Measurements from ENCODE around the gene ZBTB7C.

Gene ZBTB7C

DNA sequence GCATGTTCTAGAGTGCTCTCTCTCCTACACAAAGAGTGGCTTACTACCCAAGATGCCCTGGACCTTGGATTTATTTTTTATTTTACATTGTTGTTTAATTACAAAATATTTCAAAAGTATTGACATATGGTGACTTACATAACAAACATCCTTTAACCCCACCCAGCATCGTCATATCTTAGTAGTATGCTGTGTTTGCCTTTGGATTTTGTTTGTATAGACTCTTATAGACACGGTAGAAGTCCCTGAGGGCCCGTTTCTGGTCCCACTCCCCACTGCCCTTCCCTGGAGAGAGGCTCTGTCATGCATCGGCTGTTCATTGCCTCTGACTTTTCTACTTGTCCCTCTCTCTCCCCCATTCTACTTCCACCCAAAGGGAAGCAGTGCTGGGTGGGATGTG lies 112.0 kb downstream of the ZBTB7C start:
- no peak for DNase-seq (ENCODE audit: extremely low read depth, low read depth)
- H3K4me3 ChIP-seq (replicated peaks; ENCODE audit: low read depth, low read length): no peak overlapping the region
- TF ChIP-seq, protein P1, sequence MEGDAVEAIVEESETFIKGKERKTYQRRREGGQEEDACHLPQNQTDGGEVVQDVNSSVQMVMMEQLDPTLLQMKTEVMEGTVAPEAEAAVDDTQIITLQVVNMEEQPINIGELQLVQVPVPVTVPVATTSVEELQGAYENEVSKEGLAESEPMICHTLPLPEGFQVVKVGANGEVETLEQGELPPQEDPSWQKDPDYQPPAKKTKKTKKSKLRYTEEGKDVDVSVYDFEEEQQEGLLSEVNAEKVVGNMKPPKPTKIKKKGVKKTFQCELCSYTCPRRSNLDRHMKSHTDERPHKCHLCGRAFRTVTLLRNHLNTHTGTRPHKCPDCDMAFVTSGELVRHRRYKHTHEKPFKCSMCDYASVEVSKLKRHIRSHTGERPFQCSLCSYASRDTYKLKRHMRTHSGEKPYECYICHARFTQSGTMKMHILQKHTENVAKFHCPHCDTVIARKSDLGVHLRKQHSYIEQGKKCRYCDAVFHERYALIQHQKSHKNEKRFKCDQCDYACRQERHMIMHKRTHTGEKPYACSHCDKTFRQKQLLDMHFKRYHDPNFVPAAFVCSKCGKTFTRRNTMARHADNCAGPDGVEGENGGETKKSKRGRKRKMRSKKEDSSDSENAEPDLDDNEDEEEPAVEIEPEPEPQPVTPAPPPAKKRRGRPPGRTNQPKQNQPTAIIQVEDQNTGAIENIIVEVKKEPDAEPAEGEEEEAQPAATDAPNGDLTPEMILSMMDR (IDR thresholded peaks at IDR 0.05; ENCODE audit: low read depth, low read length, missing control alignments): no peak

GRCh38 chr18:48296581-48296980 lies 112.6 kb downstream of the ZBTB7C start:
- DNase-seq (ENCODE audit: extremely low read depth, low read depth): no peak
- TF ChIP-seq, protein P1 (IDR thresholded peaks at IDR 0.05; ENCODE audit: low read depth, low read length, missing control alignments): no peak
- no peak overlapping the region for H3K4me3 ChIP-seq (replicated peaks; ENCODE audit: low read depth, low read length)

DNA sequence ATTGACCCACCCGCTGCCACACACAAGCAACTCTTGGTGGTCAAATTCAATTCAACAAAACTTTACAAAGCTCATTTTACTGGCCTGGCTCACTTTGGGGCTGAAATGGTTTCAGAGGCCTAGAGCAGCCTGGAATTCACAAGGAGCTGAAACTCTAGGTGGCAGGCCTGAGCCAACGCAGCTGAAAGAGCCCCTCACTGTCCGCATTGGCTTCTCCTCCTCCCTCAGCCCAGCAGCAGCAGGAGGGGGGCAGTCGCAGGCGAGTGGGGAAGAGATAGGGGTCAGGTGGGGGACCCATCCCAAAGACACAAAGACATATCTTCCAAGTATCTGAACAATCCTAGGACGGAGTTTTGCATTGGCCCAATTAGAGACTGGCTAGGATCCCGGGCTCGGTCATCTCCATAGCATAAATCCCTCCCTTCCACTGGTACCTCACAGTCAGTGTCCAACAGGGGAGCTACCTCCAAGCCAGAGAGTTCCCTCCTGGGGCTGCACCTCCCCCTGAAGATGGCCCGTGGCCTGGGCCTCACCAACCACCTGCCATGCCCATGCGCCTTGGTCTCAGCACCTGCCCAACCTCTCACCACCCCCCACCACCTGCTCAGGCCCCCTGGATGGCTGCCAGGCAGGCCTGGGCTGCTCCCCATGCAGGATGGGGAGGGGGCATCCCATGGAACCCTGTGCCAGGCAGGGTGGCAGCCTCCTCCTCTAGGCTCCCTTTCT lies 113.4 kb downstream of the ZBTB7C start:
- TF ChIP-seq, protein P1 (IDR thresholded peaks at IDR 0.05; ENCODE audit: low read depth, low read length, missing control alignments): peak; percentile 41
- DNase-seq (ENCODE audit: extremely low read depth, low read depth): no peak

GRCh38 chr18:48294899-48295585 lies 114.1 kb downstream of the ZBTB7C start:
- DNase-seq (ENCODE audit: extremely low read depth, low read depth): no peak
- H3K4me3 ChIP-seq (replicated peaks; ENCODE audit: low read depth, low read length): no peak overlapping the region
- TF ChIP-seq, protein P1 (IDR thresholded peaks at IDR 0.05; ENCODE audit: low read depth, low read length, missing control alignments): no peak

More for the DNA sequence above, 113.4 kb downstream of the ZBTB7C start:
- no peak overlapping the region for H3K4me3 ChIP-seq (replicated peaks; ENCODE audit: low read depth, low read length)

DNA sequence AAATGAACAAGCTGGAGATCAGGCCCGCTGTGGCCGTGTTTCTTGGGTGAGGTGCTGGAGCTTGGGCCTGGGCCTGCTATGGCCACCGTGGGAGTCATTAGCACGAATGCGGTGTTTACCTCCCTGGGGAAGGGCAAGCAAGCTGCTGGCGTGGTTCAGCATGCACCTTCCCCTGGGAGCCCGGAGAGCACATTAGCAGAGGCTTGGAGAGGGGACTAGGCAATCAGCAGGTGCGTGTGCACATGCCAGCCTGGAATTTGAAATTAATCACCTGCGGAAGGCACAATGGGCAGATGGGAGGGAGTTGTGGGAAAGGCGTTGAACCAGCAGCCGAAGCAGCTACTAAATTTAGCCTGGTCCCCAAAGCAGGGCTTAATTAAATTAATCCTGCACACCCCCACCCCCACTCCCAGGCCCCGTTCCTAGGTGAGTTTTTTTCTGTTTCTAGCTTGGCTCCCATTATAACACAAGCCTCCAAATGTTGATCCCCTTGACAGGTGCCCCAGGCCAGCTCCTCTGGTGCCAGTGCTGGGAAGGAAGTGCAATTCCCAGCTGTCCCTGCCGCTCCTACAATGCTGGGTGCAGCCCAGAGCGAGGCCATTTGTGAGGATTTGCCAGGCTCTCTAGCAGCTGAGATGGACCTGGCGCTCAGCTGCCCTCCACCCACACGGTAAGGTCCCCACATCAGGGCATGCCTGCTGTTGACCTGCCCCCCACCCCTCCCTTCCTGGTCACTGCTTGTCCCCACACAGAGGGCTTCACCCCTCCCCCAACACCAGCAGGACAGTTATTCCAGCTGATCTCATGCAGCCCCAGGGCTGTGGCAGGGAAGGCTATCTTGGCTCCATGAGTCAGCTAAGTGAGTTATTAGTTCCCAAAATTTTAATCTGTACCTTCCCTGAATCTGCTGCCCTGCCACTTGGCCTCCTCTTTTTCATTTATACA lies 115.0 kb downstream of the ZBTB7C start:
- no peak for DNase-seq (ENCODE audit: extremely low read depth, low read depth)
- H3K4me3 ChIP-seq (replicated peaks; ENCODE audit: low read depth, low read length): no peak overlapping the region
- TF ChIP-seq, protein P1 (IDR thresholded peaks at IDR 0.05; ENCODE audit: low read depth, low read length, missing control alignments): no peak

GRCh38 chr18:48292782-48293424 lies 116.3 kb downstream of the ZBTB7C start:
- TF ChIP-seq, protein P1 (IDR thresholded peaks at IDR 0.05; ENCODE audit: low read depth, low read length, missing control alignments): no peak
- DNase-seq (ENCODE audit: extremely low read depth, low read depth): no peak
- no peak overlapping the region for H3K4me3 ChIP-seq (replicated peaks; ENCODE audit: low read depth, low read length)

Data from HFF-Myc (cell line).